ENCODE data around the gene HEXA. TPM values are rescaled to one million over a fixed set of nuclear protein-coding genes. Genes with fewer than 3 reads are reported as not detected.

The HEXA gene
- polyA plus RNA-seq, 1 donor (not counting 4 experiments of a cell fraction or from before 2014, with no cell fraction given): 53.5 TPM

- no peak overlapping the region for H3K9ac ChIP-seq (ENCODE audit: control insufficient read depth, extremely low read depth, insufficient read depth, low read length)
- H3K4me3 ChIP-seq (ENCODE audit: control insufficient read depth in 2 of 3, extremely low read depth in 1 of 3, insufficient read depth in 2 of 3, low read depth in 1 of 3, low read length in 3 of 3): no peak overlapping the region
- H2AFZ ChIP-seq (ENCODE audit: control insufficient read depth, low read length): no peak overlapping the region
- H3K4me1 ChIP-seq (ENCODE audit: control insufficient read depth, extremely low read depth, insufficient read depth, low read length): peaks cover 6% of the 10 kb centered on the region
- peak; percentile 29 for FAIRE-seq
- dilution Hi-C loops (cut with MboI; ENCODE audit: extremely low pct_ligation_motif_present, low sequenced_read_pairs): no loop called here
- no peak for DNase-seq (ENCODE audit: low read depth, low spot score)
- H3K79me2 ChIP-seq (ENCODE audit: control insufficient read depth, insufficient read depth, low read length): peaks cover 2% of the 10 kb centered on the region
- no peak overlapping the region for H3K27ac ChIP-seq (ENCODE audit: control insufficient read depth, insufficient read depth, low read length)
- no peaks in the 10 kb centered on the region for H3K9me1 ChIP-seq (ENCODE audit: control insufficient read depth, extremely low read depth, insufficient read depth, low read length)
- H3K36me3 ChIP-seq (ENCODE audit: control insufficient read depth in 2 of 2, extremely low read depth in 1 of 2, insufficient read depth in 2 of 2, low read length in 2 of 2): peaks cover 10 to 13% of the 10 kb centered on the region in 2 experiments
- no peaks in the 10 kb centered on the region for H3K9me3 ChIP-seq (ENCODE audit: control insufficient read depth, low read depth, low read length)
- no peaks in the 10 kb centered on the region for H3K27me3 ChIP-seq (ENCODE audit: control insufficient read depth, extremely low read depth, insufficient read depth, low read length)
- no peak for TF ChIP-seq EZH2 (IDR thresholded peaks at IDR 0.05; ENCODE audit: low read length)
- no peak for TF ChIP-seq CTCF (optimal IDR thresholded peaks at IDR 0.05 in 1 of 3, IDR thresholded peaks at IDR 0.05 in 1 of 3, conservative IDR thresholded peaks at IDR 0.05 in 1 of 3; ENCODE audit: extremely low read depth in 1 of 3, insufficient read depth in 2 of 3, low read length in 3 of 3)
- H3K4me2 ChIP-seq (ENCODE audit: control insufficient read depth, extremely low read depth, insufficient read depth, low read depth, low read length): no peak overlapping the region
- no peaks in the 10 kb centered on the region for H4K20me1 ChIP-seq (ENCODE audit: control insufficient read depth, extremely low read depth, insufficient read depth, low read length)
Observed at GRCh38 chr15:72353266-72353665, 22.5 kb downstream of the HEXA start.

GRCh38 chr15:72345806-72346205 is 30.0 kb downstream of the HEXA start:
- no peak for FAIRE-seq
- dilution Hi-C loops (cut with MboI; ENCODE audit: extremely low pct_ligation_motif_present, low sequenced_read_pairs): no loop called here
- DNase-seq (ENCODE audit: low read depth, low spot score): no peak
- TF ChIP-seq EZH2 (IDR thresholded peaks at IDR 0.05; ENCODE audit: low read length) (no peak), CTCF (optimal IDR thresholded peaks at IDR 0.05 in 1 of 3, IDR thresholded peaks at IDR 0.05 in 1 of 3, conservative IDR thresholded peaks at IDR 0.05 in 1 of 3; ENCODE audit: extremely low read depth in 1 of 3, insufficient read depth in 2 of 3, low read length in 3 of 3) (no peak)
- Histone ChIP-seq H3K9ac (ENCODE audit: control insufficient read depth, extremely low read depth, insufficient read depth, low read length) (no peak overlapping the region), H3K36me3 (ENCODE audit: control insufficient read depth in 2 of 2, extremely low read depth in 1 of 2, insufficient read depth in 2 of 2, low read length in 2 of 2) (peaks cover 11 to 21% of the 10 kb centered on the region in 2 experiments), H2AFZ (ENCODE audit: control insufficient read depth, low read length) (no peak overlapping the region), H3K27ac (ENCODE audit: control insufficient read depth, insufficient read depth, low read length) (no peak overlapping the region), H3K79me2 (ENCODE audit: control insufficient read depth, insufficient read depth, low read length) (no peaks in the 10 kb centered on the region), H3K27me3 (ENCODE audit: control insufficient read depth, extremely low read depth, insufficient read depth, low read length) (no peaks in the 10 kb centered on the region), H3K9me1 (ENCODE audit: control insufficient read depth, extremely low read depth, insufficient read depth, low read length) (no peaks in the 10 kb centered on the region), H3K9me3 (ENCODE audit: control insufficient read depth, low read depth, low read length) (no peaks in the 10 kb centered on the region), H3K4me1 (ENCODE audit: control insufficient read depth, extremely low read depth, insufficient read depth, low read length) (no peaks in the 10 kb centered on the region), H4K20me1 (ENCODE audit: control insufficient read depth, extremely low read depth, insufficient read depth, low read length) (no peaks in the 10 kb centered on the region), H3K4me3 (ENCODE audit: control insufficient read depth in 2 of 3, extremely low read depth in 1 of 3, insufficient read depth in 2 of 3, low read depth in 1 of 3, low read length in 3 of 3) (no peak overlapping the region), H3K4me2 (ENCODE audit: control insufficient read depth, extremely low read depth, insufficient read depth, low read depth, low read length) (no peak overlapping the region)

Measured in keratinocyte (primary cell).